Kidney (tissue), 14 donors: Measurements from ENCODE around the gene ASPHD1. TPM values are rescaled to one million over a fixed set of nuclear protein-coding genes. Genes with fewer than 3 reads are reported as not detected.

Experiments
- DNase-seq, 5 donors: peaks; one replicate each; pipeline ENCODE4 v3.0.0-alpha.2; 2013 to 2020
- FAIRE-seq: peaks from 2 replicates; lab custom pipeline; 2012; peaks lifted over from hg19 to GRCh38; lab: Jason Lieb, UNC
- H3K27ac ChIP-seq, 2 donors: one replicate each; pipeline ENCODE4 v1.7.0; 2013; ENCODE audit warnings: low read depth in 2 of 2, low read length in 2 of 2, inconsistent platforms in 1 of 2
- H3K27me3 ChIP-seq: one replicate; pipeline ENCODE4 v1.7.1; 2013; ENCODE audit warnings: low read length, inconsistent platforms; ENCODE audit not compliant: control insufficient read depth, insufficient read depth
- H3K36me3 ChIP-seq, 3 donors: one replicate each; pipeline versions ENCODE4 v1.7.0 to v1.7.1; 2013; ENCODE audit warnings: low read length in 3 of 3, control low read depth in 1 of 3, inconsistent platforms in 1 of 3; ENCODE audit not compliant: insufficient read depth in 3 of 3, control insufficient read depth in 2 of 3
- H3K4me1 ChIP-seq, 3 donors: one replicate each; pipeline versions ENCODE4 v1.7.0 to v1.7.1; 2013; ENCODE audit warnings: low read length in 3 of 3, inconsistent platforms in 1 of 3, low read depth in 1 of 3; ENCODE audit not compliant: control insufficient read depth in 2 of 3, insufficient read depth in 2 of 3
- H3K4me3 ChIP-seq, 3 donors: one replicate each; pipeline versions ENCODE4 v1.7.0 to v1.8.1; 2013; ENCODE audit warnings: low read length in 3 of 3, control low read depth in 1 of 3, inconsistent platforms in 1 of 3
- H3K9ac ChIP-seq, 3 donors: one replicate each; pipeline versions ENCODE4 v1.7.0 to v1.7.1; 2013; ENCODE audit warnings: low read length in 3 of 3, control low read depth in 1 of 3, inconsistent platforms in 1 of 3
- H3K9me3 ChIP-seq, 3 donors: one replicate each; pipeline versions ENCODE4 v1.7.0 to v1.7.1; 2013; ENCODE audit warnings: low read length in 3 of 3, control low read depth in 1 of 3, inconsistent platforms in 1 of 3; ENCODE audit not compliant: control insufficient read depth in 2 of 3, insufficient read depth in 1 of 3
- CTCF ChIP-seq: IDR thresholded peaks from 3 replicates; pipeline ENCODE4 v1.5.1; 2012; ENCODE audit warnings: mild to moderate bottlenecking, moderate library complexity, borderline replicate concordance; ENCODE audit not compliant: insufficient read depth; ENCODE audit errors: extremely low read depth
- intact Hi-C: fragments of 100-400 bp; cut with DNase I; formaldehyde crosslinking; loops from one replicate; pipeline ENCODE4 v1.11.1; 2022
- polyA plus RNA-seq: library from polyadenylated mRNA; stranded (reverse); fragments of 350-450 nt; fragmentation: Illumina TruSeq; extraction: RNeasy Lipid Tissue Mini Kit (QIAGEN cat#74804); gene quantifications from one replicate; pipeline ENCODE4 v1.2.3, GENCODE V29; 2014; ENCODE audit warnings: low read depth, low replicate concordance; ENCODE audit not compliant: insufficient read depth
- total RNA-seq: library from RNA; stranded (reverse); fragmentation: NEBNext Ultra II Directional; extraction: Animal tissue kit (Norgen Biotek cat#: 25700); gene quantifications from one replicate; pipeline ENCODE4 v1.2.1, GENCODE V29; 2021
- donor health status: control.
- donor health status: control.
- donor health status: control.
- donor health status: control.
- donor health status: control.
- donor health status: DM: yes; HTN: yes; CAD: no.
- donor health status: Normal renal cell carcinoma (clear cell type).

The ASPHD1 gene
- total and polyA plus RNA-seq, 2 donors from 2014 or later: 6.1 to 8.9 TPM

- DNase-seq (no peak), FAIRE-seq (no peak)
- no peaks in the 10 kb centered on the region for H3K27me3 ChIP-seq
- TF ChIP-seq CTCF: no peak
- H3K4me3 ChIP-seq: no peak overlapping the region
- H3K4me1 ChIP-seq: peaks cover 0 to 12% (median 5%) of the 10 kb centered on the region in 3 donors
- peaks cover 0 to 5% (median 0%) of the 10 kb centered on the region in 3 donors for H3K36me3 ChIP-seq
- H3K27ac ChIP-seq: no peak overlapping the region
- no peak overlapping the region for H3K9ac ChIP-seq
- H3K9me3 ChIP-seq: no peaks in the 10 kb centered on the region
- intact Hi-C loops: no loop called here
Measured at GRCh38 chr16:29858974-29859373, 41.3 kb upstream of the ASPHD1 start.

GRCh38 chr16:29860218-29860617 is 40.1 kb upstream of the ASPHD1 start:
- Histone ChIP-seq H3K9me3 (no peaks in the 10 kb centered on the region), H3K27ac (no peak overlapping the region), H3K36me3 (peaks cover 0 to 5% (median 0%) of the 10 kb centered on the region in 3 donors), H3K27me3 (no peaks in the 10 kb centered on the region), H3K4me1 (peaks cover 0 to 12% (median 5%) of the 10 kb centered on the region in 3 donors), H3K4me3 (no peak overlapping the region), H3K9ac (no peak overlapping the region)
- intact Hi-C loops: no loop called here
- TF ChIP-seq CTCF: no peak
- FAIRE-seq (no peak), DNase-seq (no peak)

GRCh38 chr16:29862383-29862883 is 37.9 kb upstream of the ASPHD1 start:
- FAIRE-seq (no peak), DNase-seq (peak in 4 of 5 donors; percentile 43 to 67 (median 60))
- Histone ChIP-seq H3K27me3 (no peaks in the 10 kb centered on the region), H3K4me3 (peak overlapping the region; percentile 71 to 91 (median 87)), H3K27ac (peak overlapping the region; percentile 97 to 98), H3K9ac (peak overlapping the region; percentile 60 to 86 (median 66)), H3K4me1 (peaks cover 0 to 12% (median 5%) of the 10 kb centered on the region in 3 donors), H3K36me3 (peaks cover 0 to 5% (median 0%) of the 10 kb centered on the region in 3 donors), H3K9me3 (no peaks in the 10 kb centered on the region)
- intact Hi-C loops: no loop called here
- TF ChIP-seq CTCF: peak; percentile 7
